GM12873 (cell line): ENCODE measurements around the gene PLPPR3.

Source experiments
- TF ChIP-seq, protein P1 (sequence below): IDR thresholded peaks from 2 replicates; pipeline ENCODE4 v1.5.1; 2012; ENCODE audit warnings: low read depth, mild to moderate bottlenecking, moderate library complexity, low read length, control low read depth; ENCODE audit not compliant: insufficient read depth; ENCODE audit errors: missing control alignments

Gene PLPPR3

DNA sequence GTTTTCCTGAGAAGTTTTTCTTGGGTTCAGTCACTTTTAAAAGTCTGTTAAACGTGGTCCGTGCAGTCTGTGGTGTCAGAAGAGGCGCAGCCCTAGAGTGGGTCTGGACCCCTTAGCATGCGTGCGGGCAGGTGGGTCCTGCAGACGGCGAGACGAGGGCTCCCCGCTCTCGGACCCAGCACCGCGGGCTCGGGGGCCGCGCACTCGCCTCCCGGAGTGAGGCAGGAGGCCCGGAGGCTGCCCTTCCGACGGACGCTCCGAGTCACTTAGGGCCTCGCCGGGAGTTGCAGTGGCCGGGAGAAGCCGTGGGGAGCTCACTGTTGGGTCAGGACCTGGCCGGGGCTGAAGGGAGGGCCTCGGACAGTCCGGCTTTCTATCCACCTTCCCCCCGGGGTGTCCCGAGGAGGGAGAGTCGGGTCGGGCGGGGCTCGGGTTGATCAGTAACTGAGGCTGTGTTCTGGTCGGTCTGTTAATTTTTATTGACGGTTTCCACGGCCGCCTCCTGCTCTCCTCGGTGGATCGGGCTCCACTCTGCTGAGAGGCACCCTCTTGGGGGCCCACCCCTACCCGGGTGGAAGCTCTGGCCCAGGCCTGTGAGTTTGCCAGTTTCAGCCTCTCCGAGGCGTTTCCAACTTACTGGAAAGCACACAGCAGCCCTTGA, 23.2 kb downstream of the PLPPR3 start:
- TF ChIP-seq, protein P1, sequence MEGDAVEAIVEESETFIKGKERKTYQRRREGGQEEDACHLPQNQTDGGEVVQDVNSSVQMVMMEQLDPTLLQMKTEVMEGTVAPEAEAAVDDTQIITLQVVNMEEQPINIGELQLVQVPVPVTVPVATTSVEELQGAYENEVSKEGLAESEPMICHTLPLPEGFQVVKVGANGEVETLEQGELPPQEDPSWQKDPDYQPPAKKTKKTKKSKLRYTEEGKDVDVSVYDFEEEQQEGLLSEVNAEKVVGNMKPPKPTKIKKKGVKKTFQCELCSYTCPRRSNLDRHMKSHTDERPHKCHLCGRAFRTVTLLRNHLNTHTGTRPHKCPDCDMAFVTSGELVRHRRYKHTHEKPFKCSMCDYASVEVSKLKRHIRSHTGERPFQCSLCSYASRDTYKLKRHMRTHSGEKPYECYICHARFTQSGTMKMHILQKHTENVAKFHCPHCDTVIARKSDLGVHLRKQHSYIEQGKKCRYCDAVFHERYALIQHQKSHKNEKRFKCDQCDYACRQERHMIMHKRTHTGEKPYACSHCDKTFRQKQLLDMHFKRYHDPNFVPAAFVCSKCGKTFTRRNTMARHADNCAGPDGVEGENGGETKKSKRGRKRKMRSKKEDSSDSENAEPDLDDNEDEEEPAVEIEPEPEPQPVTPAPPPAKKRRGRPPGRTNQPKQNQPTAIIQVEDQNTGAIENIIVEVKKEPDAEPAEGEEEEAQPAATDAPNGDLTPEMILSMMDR, result no peak

DNA sequence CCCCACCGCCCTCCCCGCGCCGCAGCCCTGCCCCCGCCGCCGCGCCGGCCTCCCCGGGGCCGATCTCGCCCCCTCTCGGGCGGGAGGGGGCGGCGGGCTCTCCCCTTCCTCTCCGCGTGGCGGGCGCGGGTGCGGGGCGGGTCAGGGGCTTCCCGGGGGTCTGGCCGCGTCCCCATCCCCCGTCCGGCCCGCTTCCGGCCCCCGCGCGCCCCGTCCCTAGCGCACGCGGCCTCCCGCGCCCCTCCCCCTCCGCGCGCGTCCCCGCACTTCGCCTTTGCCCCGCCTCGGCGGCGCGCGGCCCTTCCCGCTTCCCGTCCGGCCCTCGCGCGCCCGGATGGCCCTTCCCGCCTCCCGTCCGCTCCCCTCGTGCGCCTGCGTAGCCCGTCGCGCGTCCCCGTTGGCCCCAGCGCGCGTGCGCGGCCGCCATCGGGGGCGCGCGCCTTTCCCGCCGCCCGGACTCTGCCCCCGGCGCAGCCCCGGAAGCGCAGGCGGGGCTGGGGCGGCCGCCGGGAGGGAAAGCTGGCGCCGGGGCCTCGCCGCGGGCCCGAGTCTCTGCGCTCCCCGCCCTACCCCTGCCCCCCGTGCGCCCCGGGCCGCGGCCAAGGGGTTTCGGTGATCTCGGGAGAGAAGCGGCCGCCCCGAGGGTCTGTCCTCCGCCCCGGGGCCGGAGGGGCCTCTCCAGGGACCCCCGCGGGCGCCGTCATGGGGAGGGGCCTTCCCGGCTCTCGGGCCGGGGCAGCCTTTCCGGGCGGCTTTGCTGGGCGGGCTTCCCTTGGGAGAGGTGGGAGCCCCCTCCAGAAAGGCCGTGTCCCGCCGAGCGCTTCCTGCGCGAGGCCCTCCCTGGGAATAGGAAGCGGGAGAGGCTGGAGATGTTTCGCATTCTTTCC, 24.0 kb downstream of the PLPPR3 start:
- TF ChIP-seq, protein P1, result no peak

DNA sequence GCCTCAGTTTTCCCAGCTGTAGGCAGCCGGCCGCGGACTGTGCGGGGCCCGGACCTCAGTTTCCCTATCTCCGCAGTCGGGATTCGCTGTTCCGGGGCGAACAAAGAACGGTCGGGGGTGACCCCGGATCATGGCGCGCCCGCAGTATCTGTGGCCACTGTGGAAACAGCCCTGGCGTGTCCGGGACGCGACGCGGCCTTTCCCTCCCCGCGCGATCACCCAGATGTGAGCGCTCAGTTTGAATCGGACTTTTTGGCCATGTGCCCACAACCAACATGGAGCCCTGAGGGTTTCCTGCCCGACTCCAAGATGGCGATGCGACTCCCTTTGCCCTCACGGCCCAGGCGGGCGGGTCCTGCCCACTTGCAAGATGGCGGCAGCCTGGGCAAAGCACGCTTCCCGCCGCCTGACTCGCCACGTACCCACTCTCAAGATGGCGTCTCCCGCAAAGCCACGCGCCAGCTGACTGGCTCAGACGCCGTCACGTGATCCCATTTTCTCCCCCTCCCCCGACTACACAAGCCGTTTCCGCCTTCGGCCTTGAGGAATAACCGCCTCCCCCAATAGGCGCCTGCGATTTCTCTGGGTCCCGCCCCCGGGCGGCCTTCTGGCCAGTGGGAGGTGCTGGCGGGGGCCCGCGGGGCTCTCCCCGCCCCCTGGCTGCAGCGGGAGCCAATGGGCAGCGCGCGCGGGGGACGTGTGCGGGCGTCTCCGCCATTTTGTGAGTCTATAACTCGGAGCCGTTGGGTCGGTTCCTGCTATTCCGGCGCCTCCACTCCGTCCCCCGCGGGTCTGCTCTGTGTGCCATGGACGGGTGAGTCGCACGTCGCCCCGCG, 24.8 kb downstream of the PLPPR3 start, which contains the start of gene PTBP1:
PTBP1 (plus strand) TSS at position 761 of the 836 bp plus-strand sequence; CDS start at position 807, 46 bp downstream.
- TF ChIP-seq, protein P1, result no peak

DNA sequence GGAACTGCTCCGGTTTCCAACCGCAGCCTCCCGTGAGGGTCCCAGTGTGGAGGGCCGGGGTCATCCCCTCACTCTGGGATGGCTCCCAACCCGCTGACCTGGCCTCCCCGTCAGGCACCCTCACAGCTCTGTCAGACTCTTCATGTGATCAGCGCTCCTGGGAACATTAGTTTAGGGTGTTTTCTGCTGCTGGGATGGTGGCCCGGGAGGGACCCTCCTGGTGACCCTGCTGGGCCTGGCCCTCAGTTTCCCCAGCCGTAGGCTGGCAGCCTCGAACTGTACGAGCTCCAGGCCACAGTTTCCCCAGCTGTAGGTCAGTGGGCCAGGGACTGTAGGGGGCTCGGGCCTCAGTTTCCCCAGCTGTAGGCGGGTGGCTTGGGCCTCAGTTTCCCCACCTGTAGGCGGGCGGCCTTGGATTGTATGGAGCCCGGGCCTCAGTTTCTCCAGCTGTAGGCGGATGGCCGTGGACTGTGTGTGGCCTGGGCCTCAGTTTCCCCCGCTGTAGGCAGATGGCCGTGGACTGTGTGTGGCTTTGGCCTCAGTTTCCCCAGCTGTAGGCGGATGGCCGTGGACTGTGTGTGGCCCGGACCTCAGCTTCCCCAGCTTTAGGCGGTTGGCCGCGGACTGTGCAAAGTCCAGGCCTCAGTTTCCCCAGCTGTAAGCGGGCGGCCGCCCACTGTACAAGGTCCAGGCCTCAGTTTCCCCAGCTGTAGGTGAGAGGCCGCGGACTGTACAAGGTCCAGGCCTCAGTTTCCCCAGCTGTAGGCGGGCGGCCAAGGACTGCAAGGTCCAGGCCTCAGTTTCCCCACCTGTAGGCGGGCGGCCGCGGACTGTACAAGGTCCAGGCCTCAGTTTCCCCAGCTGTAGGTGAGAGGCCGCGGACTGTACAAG, 25.8 kb downstream of the PLPPR3 start:
- TF ChIP-seq, protein P1, result no peak

DNA sequence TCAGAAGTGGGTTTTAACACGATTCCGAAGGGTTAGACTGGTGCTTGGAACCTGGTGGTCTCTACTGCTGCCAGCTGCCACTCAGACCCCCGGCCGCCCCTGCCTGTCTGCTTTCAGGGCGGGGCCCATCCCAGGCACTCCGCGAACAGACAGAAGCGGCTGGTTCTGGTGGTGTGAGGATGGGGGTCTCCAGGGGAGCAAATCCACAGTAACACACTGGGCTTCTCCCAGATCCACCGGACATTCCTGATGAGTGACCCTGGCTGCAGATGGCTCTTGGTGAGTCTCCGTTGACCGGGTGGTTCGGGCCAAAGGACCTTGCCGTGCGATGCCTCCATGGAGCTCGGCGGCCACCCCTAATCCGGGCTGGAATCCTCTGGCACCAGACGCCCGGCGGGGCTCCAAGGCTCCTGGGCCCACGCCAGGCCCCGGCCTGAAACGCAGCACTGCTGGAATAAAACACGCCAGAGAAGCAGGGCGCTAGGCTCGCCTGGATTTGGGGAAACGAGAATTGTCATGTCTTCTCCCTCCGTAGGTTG, 26.6 kb downstream of the PLPPR3 start:
- TF ChIP-seq, protein P1, result no peak

DNA sequence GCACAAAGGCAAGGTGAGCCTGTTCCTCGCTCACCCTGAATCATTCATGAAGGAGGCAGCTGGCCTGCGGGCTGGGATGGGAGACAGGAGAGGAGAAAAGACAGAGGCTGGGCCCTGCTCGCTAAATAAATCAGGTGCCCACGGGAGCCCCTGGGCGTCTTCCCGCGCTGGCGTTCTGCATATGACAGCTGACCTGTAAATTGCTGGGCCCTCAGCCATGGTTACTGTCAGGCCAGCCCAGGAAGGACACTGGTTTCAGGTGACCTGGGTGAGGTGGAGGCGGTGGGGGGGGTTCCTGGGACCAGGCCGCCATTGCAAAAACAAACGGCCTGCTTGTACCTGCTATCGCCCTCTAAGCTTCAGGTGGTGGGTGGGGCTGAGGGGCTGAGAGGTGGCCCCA, 27.9 kb downstream of the PLPPR3 start:
- TF ChIP-seq, protein P1, result no peak
